Measurements from ENCODE around the gene VWA5B1.

The VWA5B1 gene

GRCh38 chr1:20386323-20387081 is 95.8 kb downstream of the VWA5B1 start:
- DNase-seq (ENCODE audit: low read depth in 2 of 2), result no peak

- no peak for DNase-seq (ENCODE audit: low read depth in 2 of 2)
Measured at GRCh38 chr1:20389571-20389970, 98.9 kb downstream of the VWA5B1 start.

- no peak for DNase-seq (ENCODE audit: low read depth in 2 of 2)
Measured at GRCh38 chr1:20390589-20391331, 100.1 kb downstream of the VWA5B1 start.

- DNase-seq (ENCODE audit: low read depth in 2 of 2), result no peak
Measured at GRCh38 chr1:20395255-20395654, 104.6 kb downstream of the VWA5B1 start.

- DNase-seq (ENCODE audit: low read depth in 2 of 2), result no peak
Measured at GRCh38 chr1:20398744-20399143, 108.1 kb downstream of the VWA5B1 start.

- DNase-seq (ENCODE audit: low read depth in 2 of 2), result no peak
Measured at GRCh38 chr1:20399196-20399595, 108.5 kb downstream of the VWA5B1 start.

- DNase-seq (ENCODE audit: low read depth in 2 of 2), result no peak
Measured at GRCh38 chr1:20399606-20400180, 109.0 kb downstream of the VWA5B1 start.

GRCh38 chr1:20400341-20401177 is 109.9 kb downstream of the VWA5B1 start:
- no peak for DNase-seq (ENCODE audit: low read depth in 2 of 2)

- DNase-seq (ENCODE audit: low read depth in 2 of 2), result no peak
Measured at GRCh38 chr1:20401405-20402010, 110.8 kb downstream of the VWA5B1 start.

GRCh38 chr1:20402585-20403422 is 112.1 kb downstream of the VWA5B1 start:
- DNase-seq (ENCODE audit: low read depth in 2 of 2), result no peak

GRCh38 chr1:20403423-20404145 is 112.9 kb downstream of the VWA5B1 start:
- DNase-seq (ENCODE audit: low read depth in 2 of 2), result no peak

GRCh38 chr1:20404466-20404865 is 113.8 kb downstream of the VWA5B1 start:
- DNase-seq (ENCODE audit: low read depth in 2 of 2), result no peak
